Lower leg skin (tissue), 3 donors: ENCODE measurements around the gene PSEN2.

ENCODE experiments used
- CTCF ChIP-seq, 3 donors: fragments of 450-650 bp; IDR thresholded peaks; one replicate each; pipeline ENCODE4 v1.5.1; 2016; ENCODE audit warnings: antibody characterized with exemption in 3 of 3, mild to moderate bottlenecking in 3 of 3, moderate library complexity in 2 of 3
- POLR2A ChIP-seq, 2 donors: fragments of 450-650 bp; IDR thresholded peaks; one replicate each; pipeline ENCODE4 v1.6.1; 2016 to 2017; ENCODE audit warnings: antibody characterized with exemption in 2 of 2, mild to moderate bottlenecking in 1 of 2, moderate library complexity in 1 of 2

DNA sequence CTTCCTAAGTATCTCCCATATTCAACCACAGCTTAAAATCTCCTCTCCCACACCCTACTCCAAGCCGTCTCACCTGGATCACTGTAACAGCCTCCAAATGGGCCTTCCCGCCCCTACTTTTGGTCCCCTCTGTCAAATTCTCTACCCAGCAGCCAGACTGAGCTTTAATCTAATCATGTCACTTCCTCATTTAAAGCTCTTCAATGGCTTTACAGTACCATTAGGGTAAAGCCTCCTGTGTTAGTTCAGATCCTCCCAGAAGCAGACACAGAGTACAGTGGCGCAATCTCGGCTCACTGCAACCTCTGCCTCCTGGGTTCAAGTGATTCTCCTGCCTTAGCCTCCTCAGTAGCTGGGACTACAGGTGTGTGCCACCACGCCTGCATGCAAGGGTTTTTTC is 46.8 kb upstream of the PSEN2 start:
- TF ChIP-seq CTCF (IDR thresholded peaks at IDR 0.05) (no peak), POLR2A (IDR thresholded peaks at IDR 0.05) (no peak)
